Neural cell (in vitro differentiated cells): ENCODE results near the gene SLCO1A2. TPM values are rescaled to one million over a fixed set of nuclear protein-coding genes. Genes with fewer than 3 reads are reported as not detected.

Experiments used
- H2AFZ ChIP-seq: fragments of 200-600, 300-800 bp; sonication (generic), shearing (Covaris generic); 2 replicates; pipeline ENCODE4 v1.6.0; 2014; ENCODE audit warnings: low read depth, mild to moderate bottlenecking, antibody characterized with exemption, low read length, moderate library complexity
- H3F3A ChIP-seq: fragments of 200-600 bp; shearing (Covaris generic); 2 replicates; pipeline ENCODE4 v1.6.1; 2016; ENCODE audit warnings: mild to moderate bottlenecking, moderate library complexity, mixed read lengths, antibody characterized with exemption, low read length; ENCODE audit not compliant: insufficient read depth, poor library complexity, severe bottlenecking
- H3K27ac ChIP-seq: fragments of 200-600, 300-800 bp; sonication (generic), shearing (Covaris generic); 2 replicates; pipeline ENCODE4 v1.5.1; 2014; ENCODE audit warnings: mild to moderate bottlenecking, low read length, moderate library complexity
- H3K27me3 ChIP-seq: fragments of 300-800, 200-600 bp; sonication (generic), shearing (Covaris generic); 2 replicates; pipeline ENCODE4 v1.6.0; 2014; ENCODE audit warnings: mild to moderate bottlenecking, low read depth, low read length, moderate library complexity; ENCODE audit not compliant: insufficient read depth
- H3K36me3 ChIP-seq: fragments of 300-800, 200-600 bp; sonication (generic), shearing (Covaris generic); 2 replicates; pipeline ENCODE4 v1.5.1; 2014; ENCODE audit warnings: mild to moderate bottlenecking, antibody characterized with exemption, low read length, moderate library complexity; ENCODE audit not compliant: insufficient read depth
- H3K4me2 ChIP-seq: fragments of 300-800, 200-600 bp; sonication (generic), shearing (Covaris generic); 2 replicates; pipeline ENCODE4 v1.6.0; 2014; ENCODE audit warnings: mild to moderate bottlenecking, low read length
- H3K4me3 ChIP-seq: fragments of 300-800, 200-600 bp; sonication (generic), shearing (Covaris generic); 2 replicates; pipeline ENCODE4 v1.5.1; 2014; ENCODE audit warnings: mild to moderate bottlenecking, low read length, moderate library complexity
- H3K79me2 ChIP-seq: fragments of 200-600 bp; shearing (Covaris generic); replicated peaks from 2 replicates; pipeline ENCODE4 v1.6.0; 2014; ENCODE audit warnings: mild to moderate bottlenecking, low read length, moderate library complexity; ENCODE audit not compliant: insufficient read depth
- H3K9ac ChIP-seq: fragments of 300-800, 200-600 bp; sonication (generic), shearing (Covaris generic); 2 replicates; pipeline ENCODE4 v1.6.1; 2016; ENCODE audit warnings: mild to moderate bottlenecking, low read length, mixed read lengths
- H3K9me2 ChIP-seq: fragments of 200-600 bp; shearing (Covaris generic); 2 replicates; pipeline ENCODE4 v1.6.1; 2016; ENCODE audit warnings: mild to moderate bottlenecking, low read length, mixed read lengths; ENCODE audit not compliant: insufficient read depth
- H3K9me3 ChIP-seq: fragments of 200-600, 300-800 bp; sonication (generic), shearing (Covaris generic); 2 replicates; pipeline ENCODE4 v1.6.1; 2016; ENCODE audit warnings: mild to moderate bottlenecking, mixed run types, low read length, moderate library complexity, mixed read lengths
- H4K20me1 ChIP-seq: fragments of 200-600 bp; shearing (Covaris generic); 2 replicates; pipeline ENCODE4 v1.6.1; 2016; ENCODE audit warnings: mild to moderate bottlenecking, mixed run types; ENCODE audit not compliant: insufficient read depth
- EP300 ChIP-seq: fragments of 450-650 bp; conservative IDR thresholded peaks from 2 replicates; pipeline ENCODE4 v1.6.1; 2014; ENCODE audit warnings: antibody characterized with exemption, mild to moderate bottlenecking, moderate library complexity; ENCODE audit not compliant: poor library complexity, severe bottlenecking
- EZH2 ChIP-seq: fragments of 200-600, 300-800 bp; shearing (Covaris generic), sonication (generic); IDR thresholded peaks from 2 replicates; pipeline ENCODE4 v1.6.1; 2014; ENCODE audit warnings: antibody characterized with exemption, low read length, borderline replicate concordance, mild to moderate bottlenecking; ENCODE audit not compliant: insufficient read depth, poor library complexity, severe bottlenecking
- MXI1 ChIP-seq: fragments of 450-650 bp; conservative IDR thresholded peaks from 2 replicates; pipeline ENCODE4 v1.6.1; 2014; ENCODE audit warnings: antibody characterized with exemption, mild to moderate bottlenecking; ENCODE audit not compliant: poor library complexity, severe bottlenecking
- POLR2AphosphoS5 ChIP-seq: IDR thresholded peaks from 2 replicates; pipeline ENCODE4 v1.6.1; 2012
- RAD21 ChIP-seq: fragments of 450-650 bp; conservative IDR thresholded peaks from 2 replicates; pipeline ENCODE4 v1.6.1; 2014; ENCODE audit warnings: antibody characterized with exemption, mild to moderate bottlenecking, moderate library complexity
- SMC3 ChIP-seq: fragments of 450-650 bp; conservative IDR thresholded peaks from 2 replicates; pipeline ENCODE4 v1.6.1; 2014; ENCODE audit warnings: antibody characterized with exemption, mild to moderate bottlenecking, moderate library complexity; ENCODE audit not compliant: poor library complexity
- TAF1 ChIP-seq: IDR thresholded peaks from 2 replicates; pipeline ENCODE4 v1.6.1; 2012; ENCODE audit warnings: low read depth
- polyA plus RNA-seq: library from polyadenylated mRNA; depleted of rRNA; stranded (reverse); fragments of >200 nt; gene quantifications from 2 replicates; pipeline ENCODE4 v1.2.3, GENCODE V29; 2014
- TF ChIP-seq, protein P1 (sequence below): fragments of 450-650 bp; IDR thresholded peaks from 2 replicates; pipeline ENCODE4 v1.5.1; 2014; ENCODE audit warnings: antibody characterized with exemption, mild to moderate bottlenecking, moderate library complexity; ENCODE audit not compliant: poor library complexity, severe bottlenecking
- TF ChIP-seq, protein P2 (sequence below): IDR thresholded peaks from 2 replicates; pipeline ENCODE4 v1.6.1; 2012; ENCODE audit warnings: borderline replicate concordance

The SLCO1A2 gene
- polyA plus RNA-seq, 1 donor from 2014 or later, result not detected

DNA sequence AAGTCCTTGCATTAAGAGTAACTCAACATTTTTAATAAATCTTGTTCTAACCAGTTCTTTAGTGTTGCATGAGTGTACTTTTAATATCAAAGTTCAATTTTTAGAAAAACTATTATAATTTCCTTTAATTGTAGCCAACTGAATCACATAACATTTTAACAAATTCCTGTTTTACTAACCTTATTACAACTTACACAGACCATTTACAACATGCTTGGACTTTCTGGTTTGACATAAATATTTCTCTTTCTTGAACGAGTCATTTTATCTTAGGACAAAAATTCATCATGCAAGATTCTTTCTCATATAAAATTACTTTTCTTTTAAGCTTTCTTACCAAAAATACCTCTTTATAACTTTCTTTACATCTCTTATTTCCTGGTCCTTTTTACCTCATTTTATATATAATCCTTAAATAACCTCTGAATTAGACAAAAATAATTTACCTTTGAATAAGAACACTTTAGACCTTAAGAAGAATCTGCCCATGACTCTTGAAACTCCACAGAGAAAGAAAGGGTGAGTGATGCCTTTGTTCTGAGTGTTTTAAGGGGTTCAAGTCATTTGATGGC, 3.9 kb downstream of the SLCO1A2 start:
- H3K9me2 ChIP-seq, result no peaks in the 10 kb centered on the region
- TF ChIP-seq EZH2 (no peak), MXI1 (no peak), POLR2AphosphoS5 (no peak), RAD21 (no peak), SMC3 (no peak), TAF1 (no peak), EP300 (no peak)
- TF ChIP-seq, protein P1, sequence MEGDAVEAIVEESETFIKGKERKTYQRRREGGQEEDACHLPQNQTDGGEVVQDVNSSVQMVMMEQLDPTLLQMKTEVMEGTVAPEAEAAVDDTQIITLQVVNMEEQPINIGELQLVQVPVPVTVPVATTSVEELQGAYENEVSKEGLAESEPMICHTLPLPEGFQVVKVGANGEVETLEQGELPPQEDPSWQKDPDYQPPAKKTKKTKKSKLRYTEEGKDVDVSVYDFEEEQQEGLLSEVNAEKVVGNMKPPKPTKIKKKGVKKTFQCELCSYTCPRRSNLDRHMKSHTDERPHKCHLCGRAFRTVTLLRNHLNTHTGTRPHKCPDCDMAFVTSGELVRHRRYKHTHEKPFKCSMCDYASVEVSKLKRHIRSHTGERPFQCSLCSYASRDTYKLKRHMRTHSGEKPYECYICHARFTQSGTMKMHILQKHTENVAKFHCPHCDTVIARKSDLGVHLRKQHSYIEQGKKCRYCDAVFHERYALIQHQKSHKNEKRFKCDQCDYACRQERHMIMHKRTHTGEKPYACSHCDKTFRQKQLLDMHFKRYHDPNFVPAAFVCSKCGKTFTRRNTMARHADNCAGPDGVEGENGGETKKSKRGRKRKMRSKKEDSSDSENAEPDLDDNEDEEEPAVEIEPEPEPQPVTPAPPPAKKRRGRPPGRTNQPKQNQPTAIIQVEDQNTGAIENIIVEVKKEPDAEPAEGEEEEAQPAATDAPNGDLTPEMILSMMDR, result no peak
- TF ChIP-seq, protein P2, sequence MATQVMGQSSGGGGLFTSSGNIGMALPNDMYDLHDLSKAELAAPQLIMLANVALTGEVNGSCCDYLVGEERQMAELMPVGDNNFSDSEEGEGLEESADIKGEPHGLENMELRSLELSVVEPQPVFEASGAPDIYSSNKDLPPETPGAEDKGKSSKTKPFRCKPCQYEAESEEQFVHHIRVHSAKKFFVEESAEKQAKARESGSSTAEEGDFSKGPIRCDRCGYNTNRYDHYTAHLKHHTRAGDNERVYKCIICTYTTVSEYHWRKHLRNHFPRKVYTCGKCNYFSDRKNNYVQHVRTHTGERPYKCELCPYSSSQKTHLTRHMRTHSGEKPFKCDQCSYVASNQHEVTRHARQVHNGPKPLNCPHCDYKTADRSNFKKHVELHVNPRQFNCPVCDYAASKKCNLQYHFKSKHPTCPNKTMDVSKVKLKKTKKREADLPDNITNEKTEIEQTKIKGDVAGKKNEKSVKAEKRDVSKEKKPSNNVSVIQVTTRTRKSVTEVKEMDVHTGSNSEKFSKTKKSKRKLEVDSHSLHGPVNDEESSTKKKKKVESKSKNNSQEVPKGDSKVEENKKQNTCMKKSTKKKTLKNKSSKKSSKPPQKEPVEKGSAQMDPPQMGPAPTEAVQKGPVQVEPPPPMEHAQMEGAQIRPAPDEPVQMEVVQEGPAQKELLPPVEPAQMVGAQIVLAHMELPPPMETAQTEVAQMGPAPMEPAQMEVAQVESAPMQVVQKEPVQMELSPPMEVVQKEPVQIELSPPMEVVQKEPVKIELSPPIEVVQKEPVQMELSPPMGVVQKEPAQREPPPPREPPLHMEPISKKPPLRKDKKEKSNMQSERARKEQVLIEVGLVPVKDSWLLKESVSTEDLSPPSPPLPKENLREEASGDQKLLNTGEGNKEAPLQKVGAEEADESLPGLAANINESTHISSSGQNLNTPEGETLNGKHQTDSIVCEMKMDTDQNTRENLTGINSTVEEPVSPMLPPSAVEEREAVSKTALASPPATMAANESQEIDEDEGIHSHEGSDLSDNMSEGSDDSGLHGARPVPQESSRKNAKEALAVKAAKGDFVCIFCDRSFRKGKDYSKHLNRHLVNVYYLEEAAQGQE, result no peak
- H3K27me3 ChIP-seq, result no peaks in the 10 kb centered on the region
- H3K9me3 ChIP-seq, result no peaks in the 10 kb centered on the region
- no peak overlapping the region for H3K27ac ChIP-seq
- H4K20me1 ChIP-seq, result no peaks in the 10 kb centered on the region
- H3K36me3 ChIP-seq, result no peaks in the 10 kb centered on the region
- no peak overlapping the region for H3K9ac ChIP-seq
- H3K4me2 ChIP-seq, result no peak overlapping the region
- no peak overlapping the region for H3K4me3 ChIP-seq
- no peak overlapping the region for H2AFZ ChIP-seq
- H3F3A ChIP-seq, result no peaks in the 10 kb centered on the region
- no peaks in the 10 kb centered on the region for H3K79me2 ChIP-seq

DNA sequence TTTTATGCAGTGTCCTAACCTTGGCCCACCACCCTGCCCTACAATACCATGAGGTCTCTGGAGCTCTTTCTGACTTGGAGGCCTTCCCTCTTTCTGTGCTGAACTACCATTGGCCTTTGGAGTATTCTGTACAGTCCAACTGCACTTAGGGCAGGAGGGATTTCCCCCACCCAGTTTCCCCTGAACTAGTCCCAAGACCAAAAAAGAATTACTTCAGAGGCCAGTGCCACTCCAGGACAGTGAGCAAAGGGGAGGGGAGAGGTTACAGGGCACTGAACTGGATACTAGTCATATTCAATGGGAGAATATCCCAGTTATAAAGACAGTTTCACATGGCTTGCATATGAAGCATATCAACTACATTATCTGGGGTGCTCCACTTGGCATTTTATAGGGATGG, 6.1 kb downstream of the SLCO1A2 start:
- Histone ChIP-seq H3K9me3 (no peaks in the 10 kb centered on the region), H3K27ac (no peak overlapping the region)
- TF ChIP-seq RAD21 (no peak), EZH2 (no peak), SMC3 (no peak), TAF1 (no peak), MXI1 (no peak)
- TF ChIP-seq, protein P1, result no peak

More for the DNA sequence above, 6.1 kb downstream of the SLCO1A2 start:
- H2AFZ ChIP-seq, result no peak overlapping the region
- H3F3A ChIP-seq, result no peaks in the 10 kb centered on the region
- no peaks in the 10 kb centered on the region for H4K20me1 ChIP-seq
- no peaks in the 10 kb centered on the region for H3K79me2 ChIP-seq
- H3K36me3 ChIP-seq, result no peaks in the 10 kb centered on the region
- H3K4me3 ChIP-seq, result no peak overlapping the region
- no peaks in the 10 kb centered on the region for H3K27me3 ChIP-seq
- H3K9me2 ChIP-seq, result no peaks in the 10 kb centered on the region
- H3K9ac ChIP-seq, result no peak overlapping the region
- no peak overlapping the region for H3K4me2 ChIP-seq
